Measurements from ENCODE around the gene ATG13.

Gene ATG13

GRCh38 chr11:46724088-46724487, 106.7 kb downstream of the ATG13 start:
- TF ChIP-seq, protein P1, sequence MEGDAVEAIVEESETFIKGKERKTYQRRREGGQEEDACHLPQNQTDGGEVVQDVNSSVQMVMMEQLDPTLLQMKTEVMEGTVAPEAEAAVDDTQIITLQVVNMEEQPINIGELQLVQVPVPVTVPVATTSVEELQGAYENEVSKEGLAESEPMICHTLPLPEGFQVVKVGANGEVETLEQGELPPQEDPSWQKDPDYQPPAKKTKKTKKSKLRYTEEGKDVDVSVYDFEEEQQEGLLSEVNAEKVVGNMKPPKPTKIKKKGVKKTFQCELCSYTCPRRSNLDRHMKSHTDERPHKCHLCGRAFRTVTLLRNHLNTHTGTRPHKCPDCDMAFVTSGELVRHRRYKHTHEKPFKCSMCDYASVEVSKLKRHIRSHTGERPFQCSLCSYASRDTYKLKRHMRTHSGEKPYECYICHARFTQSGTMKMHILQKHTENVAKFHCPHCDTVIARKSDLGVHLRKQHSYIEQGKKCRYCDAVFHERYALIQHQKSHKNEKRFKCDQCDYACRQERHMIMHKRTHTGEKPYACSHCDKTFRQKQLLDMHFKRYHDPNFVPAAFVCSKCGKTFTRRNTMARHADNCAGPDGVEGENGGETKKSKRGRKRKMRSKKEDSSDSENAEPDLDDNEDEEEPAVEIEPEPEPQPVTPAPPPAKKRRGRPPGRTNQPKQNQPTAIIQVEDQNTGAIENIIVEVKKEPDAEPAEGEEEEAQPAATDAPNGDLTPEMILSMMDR (IDR thresholded peaks at IDR 0.05; ENCODE audit: insufficient read depth, missing control alignments): no peak
- FAIRE-seq (no peak), DNase-seq (ENCODE audit: insufficient read length, low spot score) (no peak)

All from D721Med (cell line).